H1 (cell line): ENCODE measurements around the gene TNS3. TPM values are rescaled to one million over a fixed set of nuclear protein-coding genes. Genes with fewer than 3 reads are reported as not detected.

ENCODE experiments used
- CTCF ChIA-PET: fragments of 300-600 bp; sonication (Branson Sonifier 250); formaldehyde crosslinking; loops from one replicate; lab custom pipeline; 2021; ENCODE audit not compliant: partially characterized antibody; lab: Charles Lee
- POLR2A ChIA-PET: fragments of 300-600 bp; sonication (Branson Sonifier 250); formaldehyde crosslinking; loops from one replicate; lab custom pipeline; 2021; ENCODE audit warnings: inconsistent platforms; ENCODE audit not compliant: partially characterized antibody; lab: Charles Lee
- DNase-seq, 2 experiments: peaks; one replicate each; pipeline versions ENCODE4 v3.0.0 to v3.0.0-alpha.2; 2010 to 2022; ENCODE audit warnings: low spot score in 2 of 2, low read depth in 1 of 2, mixed read lengths in 1 of 2
- FAIRE-seq: peaks from 2 replicates; lab custom pipeline; 2011; peaks lifted over from hg19 to GRCh38; lab: Jason Lieb, UNC
- H2AFZ ChIP-seq: 2 replicates; pipeline ENCODE4 v1.8.1; 2012; ENCODE audit warnings: low read length, inconsistent platforms
- H2AK5ac ChIP-seq: 2 replicates; pipeline ENCODE4 v1.6.1; 2013; ENCODE audit warnings: low read depth, low read length
- H2BK120ac ChIP-seq: replicated peaks from 2 replicates; pipeline ENCODE3; 2013; ENCODE audit warnings: low read depth, low read length, inconsistent platforms
- H2BK12ac ChIP-seq: 2 replicates; pipeline ENCODE4 v1.6.1; 2013; ENCODE audit warnings: low read depth, low read length
- H2BK15ac ChIP-seq: 2 replicates; pipeline ENCODE4 v1.6.1; 2013; ENCODE audit warnings: low read length
- H2BK20ac ChIP-seq: 2 replicates; pipeline ENCODE4 v1.6.1; 2013; ENCODE audit warnings: low read length
- H2BK5ac ChIP-seq: 2 replicates; pipeline ENCODE4 v1.6.1; 2013; ENCODE audit warnings: low read depth, low read length
- H3K14ac ChIP-seq: 2 replicates; pipeline ENCODE4 v1.6.1; 2013; ENCODE audit warnings: inconsistent platforms; ENCODE audit not compliant: insufficient read length
- H3K18ac ChIP-seq: 2 replicates; pipeline ENCODE4 v1.6.1; 2013; ENCODE audit warnings: low read length; ENCODE audit errors: extremely low read depth
- H3K23ac ChIP-seq: 2 replicates; pipeline ENCODE4 v1.6.1; 2013; ENCODE audit warnings: inconsistent platforms; ENCODE audit not compliant: insufficient read length
- H3K23me2 ChIP-seq: 2 replicates; pipeline ENCODE4 v1.6.1; 2013; ENCODE audit warnings: low read depth, low read length
- H3K27ac ChIP-seq: 2 replicates; pipeline ENCODE4 v1.6.1; 2011; ENCODE audit warnings: low read depth, low read length, inconsistent platforms
- H3K27me3 ChIP-seq, 4 experiments: replicated peaks in 1 of 4; 1 replicate in 1 of 4; 2 replicates in 3 of 4; pipeline versions ENCODE4 v1.6.1 to v1.8.1; 2011 to 2013; ENCODE audit warnings: low read length in 3 of 4, mild to moderate bottlenecking in 3 of 4, inconsistent platforms in 2 of 4, mixed read lengths in 2 of 4, moderate library complexity in 1 of 4; ENCODE audit not compliant: control insufficient read depth in 3 of 4, insufficient read depth in 3 of 4; ENCODE audit errors: extremely low read depth in 1 of 4
- H3K36me3 ChIP-seq, 4 experiments: 2 replicates each; pipeline versions ENCODE4 v1.6.1 to v1.8.1; 2011 to 2013; ENCODE audit warnings: mild to moderate bottlenecking in 4 of 4, low read length in 3 of 4, moderate library complexity in 2 of 4, control low read depth in 1 of 4, inconsistent platforms in 1 of 4; ENCODE audit not compliant: insufficient read depth in 4 of 4, control insufficient read depth in 2 of 4
- H3K4ac ChIP-seq: replicated peaks from 2 replicates; pipeline ENCODE3; 2013; ENCODE audit warnings: low read length, low read depth, mixed read lengths, inconsistent platforms; ENCODE audit not compliant: insufficient read length
- H3K4me1 ChIP-seq, 4 experiments: replicated peaks in 1 of 4; 1 replicate in 1 of 4; 2 replicates in 3 of 4; pipeline versions ENCODE4 v1.6.1 to v1.8.1; 2011 to 2013; ENCODE audit warnings: low read length in 3 of 4, inconsistent platforms in 2 of 4, mixed read lengths in 1 of 4; ENCODE audit not compliant: insufficient read depth in 4 of 4, control insufficient read depth in 3 of 4
- H3K4me2 ChIP-seq, 2 experiments: 2 replicates each; pipeline versions ENCODE4 v1.6.1 to v1.8.1; 2011 to 2013; ENCODE audit warnings: low read depth in 2 of 2, low read length in 2 of 2, control low read depth in 1 of 2, inconsistent platforms in 1 of 2, mild to moderate bottlenecking in 1 of 2; ENCODE audit not compliant: insufficient read depth in 1 of 2
- H3K4me3 ChIP-seq, 4 experiments: fragments of 200-600, 300-600 bp in 1 of 4; sonication (generic), shearing (Covaris generic), sonication (Bioruptor Twin) in 1 of 4; 2 replicates each; pipeline versions ENCODE4 v1.5.1 to v1.8.1; 2011 to 2016; ENCODE audit warnings: low read length in 4 of 4, low read depth in 3 of 4, control low read depth in 2 of 4, inconsistent platforms in 2 of 4, mild to moderate bottlenecking in 2 of 4, mixed read lengths in 1 of 4, moderate library complexity in 1 of 4; ENCODE audit not compliant: insufficient read depth in 2 of 4; ENCODE audit errors: extremely low read depth in 1 of 4
- H3K56ac ChIP-seq: replicated peaks from 2 replicates; pipeline ENCODE3; 2013; ENCODE audit warnings: low read depth, mild to moderate bottlenecking, mixed read lengths, low read length, inconsistent platforms; ENCODE audit not compliant: insufficient read length
- H3K79me1 ChIP-seq: 2 replicates; pipeline ENCODE4 v1.6.1; 2013; ENCODE audit warnings: low read depth, low read length, control low read depth
- H3K79me2 ChIP-seq, 2 experiments: 2 replicates each; pipeline versions ENCODE4 v1.6.1 to v1.8.1; 2012 to 2013; ENCODE audit warnings: low read length in 2 of 2, mild to moderate bottlenecking in 2 of 2, inconsistent platforms in 1 of 2; ENCODE audit not compliant: insufficient read depth in 2 of 2, control insufficient read depth in 1 of 2
- H3K9ac ChIP-seq, 4 experiments: replicated peaks in 1 of 4; 1 replicate in 1 of 4; 2 replicates in 3 of 4; pipeline versions ENCODE4 v1.6.1 to v1.8.1; 2011 to 2013; ENCODE audit warnings: low read depth in 3 of 4, low read length in 3 of 4, control low read depth in 2 of 4, mild to moderate bottlenecking in 2 of 4, moderate library complexity in 2 of 4, inconsistent platforms in 1 of 4; ENCODE audit errors: extremely low read depth in 1 of 4
- H3K9me3 ChIP-seq, 2 experiments: 2 replicates each; pipeline versions ENCODE4 v1.6.1 to v1.8.1; 2012 to 2013; ENCODE audit warnings: mild to moderate bottlenecking in 2 of 2, moderate library complexity in 2 of 2, control low read depth in 1 of 2, inconsistent platforms in 1 of 2, low read depth in 1 of 2, low read length in 1 of 2, mixed read lengths in 1 of 2; ENCODE audit not compliant: insufficient read depth in 2 of 2
- H4K20me1 ChIP-seq, 2 experiments: replicated peaks in 1 of 2; 2 replicates each; pipeline versions ENCODE3 to v1.8.1; 2011 to 2013; ENCODE audit warnings: inconsistent platforms in 2 of 2, low read length in 2 of 2, mild to moderate bottlenecking in 1 of 2; ENCODE audit not compliant: insufficient read depth in 2 of 2, control insufficient read depth in 1 of 2
- H4K5ac ChIP-seq: 2 replicates; pipeline ENCODE4 v1.6.1; 2013; ENCODE audit warnings: low read length, low read depth, mixed read lengths, inconsistent platforms; ENCODE audit not compliant: insufficient read length
- H4K8ac ChIP-seq: 2 replicates; pipeline ENCODE4 v1.8.0; 2013; ENCODE audit warnings: mild to moderate bottlenecking, moderate library complexity, low read length, inconsistent platforms; ENCODE audit not compliant: insufficient read depth; ENCODE audit errors: extremely low read depth
- H4K91ac ChIP-seq: replicated peaks from 2 replicates; pipeline ENCODE3; 2013; ENCODE audit warnings: low read length, mixed read lengths, inconsistent platforms; ENCODE audit not compliant: insufficient read length
- CBX8 ChIP-seq: fragments of 300-800, 300-1000 bp; sonication (generic); IDR thresholded peaks from 2 replicates; pipeline ENCODE4 v1.7.1; 2016; ENCODE audit warnings: low read depth, low read length, borderline replicate concordance
- CTBP2 ChIP-seq: IDR thresholded peaks from 2 replicates; pipeline ENCODE4 v1.7.0; 2011; ENCODE audit warnings: borderline replicate concordance, mild to moderate bottlenecking, moderate library complexity, mixed read lengths, low read length; ENCODE audit not compliant: insufficient read depth, insufficient read length
- EZH2 ChIP-seq: fragments of 200-600 bp; sonication (generic); IDR thresholded peaks from 2 replicates; pipeline ENCODE4 v1.7.1; 2012; ENCODE audit warnings: low read depth, mild to moderate bottlenecking, moderate library complexity, low read length, inconsistent platforms; ENCODE audit not compliant: severe bottlenecking
- GTF2F1 ChIP-seq: IDR thresholded peaks from 2 replicates; pipeline ENCODE4 v1.6.1; 2012; ENCODE audit warnings: low read depth, low read length, improper control_type of control experiment, borderline replicate concordance
- SIX5 ChIP-seq: IDR thresholded peaks from 2 replicates; pipeline ENCODE4 v1.6.1; 2011; ENCODE audit warnings: mild to moderate bottlenecking, low read depth, low read length
- SP2 ChIP-seq: IDR thresholded peaks from 2 replicates; pipeline ENCODE4 v1.6.1; 2012; ENCODE audit warnings: mild to moderate bottlenecking, low read length, inconsistent platforms
- TAF7 ChIP-seq: optimal IDR thresholded peaks from 2 replicates; pipeline ENCODE3; 2011; ENCODE audit warnings: low read depth, mild to moderate bottlenecking, inconsistent platforms, low read length, moderate library complexity, borderline replicate concordance
- YY1 ChIP-seq: IDR thresholded peaks from 2 replicates; pipeline ENCODE4 v1.6.1; 2011; ENCODE audit warnings: low read depth, mild to moderate bottlenecking, low read length
- WGBS, 2 experiments: shearing (Covaris generic) in 1 of 2; methylation state at CpG; one replicate each; pipeline versions ENCODE4 v1.1.6 to v1.1.7; 2013 to 2015; ENCODE audit warnings: low lambda C conversion rate in 2 of 2, mixed read lengths in 2 of 2, inconsistent platforms in 1 of 2, low coverage in 1 of 2, missing lambda C conversion rate in 1 of 2; ENCODE audit not compliant: insufficient replicate concordance in 2 of 2, insufficient coverage in 1 of 2, insufficient read length in 1 of 2; ENCODE audit errors: extremely low coverage in 1 of 2, missing lambda C conversion rate in 1 of 2; 5-methylcytosine and 5-hydroxymethylcytosine counted together
- polyA plus RNA-seq, 7 experiments: library from polyadenylated mRNA; depleted of rRNA in 3 of 7; stranded (reverse) in 5 of 7; unstranded in 2 of 7; fragments of >200 nt in 5 of 7; fragments of 200-250 nt in 2 of 7; gene quantifications; 1 replicate in 5 of 7; 2 replicates in 1 of 7; 4 replicates in 1 of 7; pipeline versions ENCODE4 v1.2.1 to v1.2.3, GENCODE V29; 2011 to 2013; ENCODE audit warnings: missing spikeins in 2 of 7, mixed read lengths in 2 of 7
- total RNA-seq: library from RNA; stranded (reverse); fragmentation: NEBNext Ultra II Directional; extraction: Animal tissue kit (Norgen Biotek cat#: 25700); gene quantifications from 2 replicates; pipeline ENCODE4 v1.2.1, GENCODE V29; 2021
- TF ChIP-seq, protein P1 (sequence below): IDR thresholded peaks from 2 replicates; pipeline ENCODE4 v1.6.1; 2011; ENCODE audit warnings: low read length, improper control_type of control experiment

Gene TNS3
- total and polyA plus RNA-seq, 2 of the 8 experiments (the other 6 are each of a cell fraction or from before 2014, with no cell fraction given), result 11.9 to 24.2 TPM

DNA sequence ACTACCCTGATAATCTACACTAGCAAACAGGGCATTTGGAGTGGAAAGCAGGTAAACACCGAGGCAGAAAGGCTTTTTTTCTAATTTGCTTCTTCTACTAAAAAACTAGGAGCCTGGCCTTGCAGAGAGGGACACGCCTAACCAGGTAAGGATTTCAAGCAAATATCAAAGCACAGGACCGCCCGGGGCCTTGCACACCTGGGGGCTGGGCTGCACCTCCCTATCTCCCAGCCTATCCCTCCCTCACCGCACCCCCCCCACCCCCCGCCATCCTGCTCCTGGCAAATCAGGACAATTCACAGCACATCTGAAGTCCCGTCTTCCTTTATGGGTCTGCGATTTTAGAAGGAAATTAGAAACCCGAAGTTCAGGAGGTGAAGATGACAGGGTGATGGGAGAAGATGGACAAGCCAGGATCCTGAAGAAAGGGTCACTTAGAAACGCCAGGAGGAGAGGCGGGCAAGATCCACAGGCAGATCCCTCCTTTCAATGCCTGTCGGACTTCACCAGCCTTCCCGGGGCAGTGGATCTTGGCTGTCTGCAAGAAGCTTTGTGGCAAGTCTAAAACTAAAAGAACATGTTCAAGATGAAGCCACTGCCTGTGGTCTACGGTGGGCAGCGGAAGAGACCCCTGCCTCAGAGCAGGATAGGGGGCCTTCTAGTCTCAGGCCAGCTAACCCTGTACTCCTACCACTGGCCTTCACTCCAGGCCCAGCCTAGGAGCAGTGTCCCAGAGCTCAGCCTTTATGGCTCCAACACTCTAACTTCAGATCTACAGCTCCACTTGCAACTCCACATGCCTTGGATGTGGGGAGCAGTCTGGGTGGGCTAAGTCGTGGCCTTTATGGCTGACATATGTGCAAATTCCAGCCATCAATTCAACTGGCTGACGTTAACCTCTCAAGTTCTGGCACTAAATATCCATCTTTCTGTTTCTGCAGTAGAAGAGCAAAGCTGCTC lies 43.9 kb downstream of the TNS3 start:
- Histone ChIP-seq H2AFZ (no peak overlapping the region), H3K4ac (no peak overlapping the region), H2BK15ac (no peak overlapping the region), H2BK5ac (no peak overlapping the region), H4K20me1 (peaks cover 2 to 14% of the 10 kb centered on the region in 2 experiments), H4K91ac (no peak overlapping the region), H3K27me3 (peaks cover 0 to 14% (median 12%) of the 10 kb centered on the region in 4 experiments; a peak in 5 of 7 replicates), H2BK12ac (no peak overlapping the region), H3K9me3 (no peaks in the 10 kb centered on the region), H3K4me1 (peaks cover 13 to 28% (median 19%) of the 10 kb centered on the region in 4 experiments), H4K8ac (no peak overlapping the region), H3K56ac (no peak overlapping the region), H3K4me3 (peak overlapping the region; percentile 49 to 66 (median 56); a peak in 5 of 8 replicates), H3K18ac (no peak overlapping the region), H3K14ac (no peak overlapping the region), H2BK120ac (no peak overlapping the region), H3K9ac (no peak overlapping the region), H2AK5ac (no peak overlapping the region), H3K4me2 (peak overlapping the region; percentile 94 to 100), H4K5ac (no peak overlapping the region), H3K23me2 (peaks cover 11% of the 10 kb centered on the region), H3K23ac (no peak overlapping the region), H3K79me1 (peaks cover 13% of the 10 kb centered on the region), H3K79me2 (peaks cover 0 to 15% of the 10 kb centered on the region in 2 experiments; a peak in 1 of 4 replicates)
- ChIA-PET POLR2A (interaction anchor here (1.0 kb wide), 1 partner anchor 135 kb away, joined by 3 read pairs; no protein-coding TSS in a partner anchor), CTCF (interaction anchor here (0.6 to 1.2 kb wide), 4 partner anchors 15 to 73 kb away, joined by 3 to 4 read pairs (median 3); no protein-coding TSS in a partner anchor)
- no peak for FAIRE-seq
- no peak for TF ChIP-seq TAF7
- TF ChIP-seq, protein P1, sequence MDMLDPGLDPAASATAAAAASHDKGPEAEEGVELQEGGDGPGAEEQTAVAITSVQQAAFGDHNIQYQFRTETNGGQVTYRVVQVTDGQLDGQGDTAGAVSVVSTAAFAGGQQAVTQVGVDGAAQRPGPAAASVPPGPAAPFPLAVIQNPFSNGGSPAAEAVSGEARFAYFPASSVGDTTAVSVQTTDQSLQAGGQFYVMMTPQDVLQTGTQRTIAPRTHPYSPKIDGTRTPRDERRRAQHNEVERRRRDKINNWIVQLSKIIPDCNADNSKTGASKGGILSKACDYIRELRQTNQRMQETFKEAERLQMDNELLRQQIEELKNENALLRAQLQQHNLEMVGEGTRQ, result no peak
- no peak for TF ChIP-seq CTBP2
- no peak for TF ChIP-seq GTF2F1
- no peak for TF ChIP-seq EZH2
- TF ChIP-seq SP2, result no peak
- no peak for TF ChIP-seq YY1
- no peak for TF ChIP-seq SIX5
- no peak for TF ChIP-seq CBX8
- TF ChIP-seq, all 59 proteins: peak for 0
- DNase-seq, result no peak
- WGBS, 2 experiments, result 74% methylated on average over 12 of the region's 17 CpGs; no CpG with 5 or more reads in 1 of the 2 experiments
- Histone ChIP-seq H3K36me3 (no peaks in the 10 kb centered on the region), H2BK20ac (no peak overlapping the region), H3K27ac (no peak overlapping the region)
